K562 (cell line): ENCODE results near the gene BCHE. TPM values are rescaled to one million over a fixed set of nuclear protein-coding genes. Genes with fewer than 3 reads are reported as not detected.
A peak's percentile ranks its signal among the peaks of the same experiment; 100 is the strongest.

ENCODE experiments used
- ATAC-seq: fragments of 200-7000 bp; cut with Tn5 transposase; 3 replicates; pipeline ENCODE4 v1.9.1; 2020; ENCODE audit warnings: moderate library complexity
- BruUV-seq: library from RNA; stranded (reverse); fragments of 400-500 nt; replicated peaks from 2 replicates; lab custom pipeline; 2021; lab: Mats Ljungman, UMichigan
- CTCF ChIA-PET: fragments of 300-600 bp; formaldehyde crosslinking; extraction: SDS; loops from one replicate; lab custom pipeline; 2021; ENCODE audit warnings: low intra/inter-chr PET ratio; lab: Yijun Ruan, JAX
- POLR2A ChIA-PET: fragments of 300-600, 350-650 bp; sonication (Branson Sonifier 250); formaldehyde crosslinking; extraction: SDS; loops from one replicate; lab custom pipeline; 2021; ENCODE audit warnings: antibody characterized with exemption, inconsistent platforms; lab: Yijun Ruan, JAX
- DNase-seq, 4 experiments: peaks; one replicate each; pipeline versions ENCODE4 v3.0.0 to v3.0.0-alpha.2; 2011 to 2018; ENCODE audit warnings: low spot score in 3 of 4, mixed read lengths in 3 of 4; ENCODE audit errors: extremely low read depth in 1 of 4
- FAIRE-seq: peaks from 2 replicates; lab custom pipeline; 2011; peaks lifted over from hg19 to GRCh38; lab: Jason Lieb, UNC
- H2AFZ ChIP-seq: 2 replicates; pipeline ENCODE4 v1.6.0; 2011; ENCODE audit warnings: low read depth, low read length, control low read depth, inconsistent platforms
- H3K27ac ChIP-seq: fragments of 200-600 bp; 3 replicates; pipeline ENCODE4 v1.8.0; 2011; ENCODE audit warnings: low read depth, mild to moderate bottlenecking, control low read depth, inconsistent platforms, low read length, moderate library complexity, mixed read lengths; ENCODE audit errors: extremely low read depth
- H3K27me3 ChIP-seq, 2 experiments: fragments of 300-600 bp in 1 of 2; 2 replicates in 1 of 2; 3 replicates in 1 of 2; pipeline versions ENCODE4 v1.6.0 to v1.8.0; 2011; ENCODE audit warnings: inconsistent platforms in 2 of 2, low read length in 2 of 2, mild to moderate bottlenecking in 1 of 2, mixed read lengths in 1 of 2, moderate library complexity in 1 of 2; ENCODE audit not compliant: control insufficient read depth in 2 of 2, insufficient read depth in 2 of 2
- H3K36me3 ChIP-seq: fragments of 300-600 bp; 3 replicates; pipeline ENCODE4 v1.8.0; 2011; ENCODE audit warnings: mild to moderate bottlenecking, low read length, inconsistent platforms; ENCODE audit not compliant: control insufficient read depth, insufficient read depth
- H3K4me1 ChIP-seq, 2 experiments: fragments of 200-600 bp in 1 of 2; replicated peaks in 1 of 2; 2 replicates in 1 of 2; 3 replicates in 1 of 2; pipeline versions ENCODE4 v1.5.1 to v1.8.0; 2011; ENCODE audit warnings: inconsistent platforms in 2 of 2, low read length in 2 of 2, mild to moderate bottlenecking in 1 of 2, mixed read lengths in 1 of 2, moderate library complexity in 1 of 2; ENCODE audit not compliant: control insufficient read depth in 2 of 2, insufficient read depth in 2 of 2
- H3K4me2 ChIP-seq: 2 replicates; pipeline ENCODE4 v1.6.1; 2011; ENCODE audit warnings: low read length, control low read depth, inconsistent platforms, mixed read lengths; ENCODE audit not compliant: insufficient read depth
- H3K4me3 ChIP-seq: fragments of 200-600 bp; sonication (generic), shearing (Covaris generic); 2 replicates; pipeline ENCODE4 v1.5.1; 2016; ENCODE audit warnings: control low read depth, inconsistent platforms
- H3K79me2 ChIP-seq: fragments of 200-600 bp; 3 replicates; pipeline ENCODE4 v1.8.0; 2011; ENCODE audit warnings: low read length, inconsistent platforms; ENCODE audit not compliant: control insufficient read depth, insufficient read depth
- H3K9ac ChIP-seq, 2 experiments: 2 replicates each; pipeline versions ENCODE4 v1.6.0 to v1.6.1; 2011; ENCODE audit warnings: low read depth in 2 of 2, low read length in 2 of 2, control low read depth in 1 of 2, inconsistent platforms in 1 of 2, mild to moderate bottlenecking in 1 of 2, mixed read lengths in 1 of 2; ENCODE audit not compliant: insufficient read depth in 1 of 2
- H3K9me1 ChIP-seq: one replicate; pipeline ENCODE4 v1.6.0; 2011; ENCODE audit warnings: inconsistent platforms, mild to moderate bottlenecking, low read length, moderate library complexity; ENCODE audit not compliant: control insufficient read depth, insufficient read depth
- H3K9me3 ChIP-seq: replicated peaks from 2 replicates; pipeline ENCODE4 v1.5.1; 2011; ENCODE audit warnings: low read depth, low read length, inconsistent platforms; ENCODE audit not compliant: control insufficient read depth, insufficient read depth
- H4K20me1 ChIP-seq: replicated peaks from 2 replicates; pipeline ENCODE4 v1.6.1; 2011; ENCODE audit warnings: low read length, inconsistent platforms, mixed read lengths; ENCODE audit not compliant: control insufficient read depth, insufficient read depth
- JUN ChIP-seq, 2 experiments: sonication (generic) in 1 of 2; formaldehyde crosslinking in 1 of 2; IDR thresholded peaks; 2 replicates each; pipeline versions ENCODE4 v1.6.1 to v1.8.0; 2012 to 2022; ENCODE audit warnings: borderline replicate concordance in 2 of 2, mild to moderate bottlenecking in 2 of 2, improper control_type of control experiment in 1 of 2, low read depth in 1 of 2, low read length in 1 of 2, missing genetic modification reagents in 1 of 2
- MCM5 ChIP-seq: fragments of 450-650 bp; IDR thresholded peaks from 2 replicates; pipeline ENCODE4 v1.6.1; 2016; ENCODE audit warnings: low read depth
- MTA1 ChIP-seq: fragments of 450-650 bp; IDR thresholded peaks from 2 replicates; pipeline ENCODE4 v1.6.1; 2017; ENCODE audit warnings: borderline replicate concordance
- MTA3 ChIP-seq: fragments of 450-650 bp; formaldehyde crosslinking; IDR thresholded peaks from 2 replicates; pipeline ENCODE4 v1.6.1; 2017; ENCODE audit warnings: mild to moderate bottlenecking, borderline replicate concordance
- SRSF7 ChIP-seq: fragments of 200-400 bp; formaldehyde crosslinking; optimal IDR thresholded peaks from 2 replicates; pipeline ENCODE3; 2017; ENCODE audit warnings: mild to moderate bottlenecking, low read depth, low read length
- ZNF316 ChIP-seq: fragments of 450-650 bp; IDR thresholded peaks from 2 replicates; pipeline ENCODE4 v1.6.1; 2016
- ZNF507 ChIP-seq: conservative IDR thresholded peaks from 2 replicates; pipeline ENCODE4 v1.6.1; 2017; ENCODE audit warnings: missing genetic modification characterization, missing compliant biosample characterization
- ZNF76 ChIP-seq: fragments of 250-450 bp; sonication (Bioruptor Pico); IDR thresholded peaks from 2 replicates; pipeline ENCODE4 v1.4.0; 2020; ENCODE audit warnings: mild to moderate bottlenecking, moderate library complexity, borderline replicate concordance
- WGBS: fragments of 100-300 bp; shearing (Covaris generic); methylation state at CpG from one replicate; pipeline ENCODE4 v1.1.6; 2016; ENCODE audit warnings: low coverage, mixed read lengths; ENCODE audit not compliant: insufficient coverage; ENCODE audit errors: missing lambda C conversion rate; 5-methylcytosine and 5-hydroxymethylcytosine counted together
- in situ Hi-C: fragments of 300-500 bp; cut with MboI; formaldehyde crosslinking; loops from 4 replicates; pipeline ENCODE4 v1.15.0; 2018; ENCODE audit warnings: inconsistent platforms, mixed read lengths
- intact Hi-C: fragments of 100-400 bp; cut with micrococcal nuclease; formaldehyde crosslinking; loops from 2 replicates; pipeline ENCODE4 v1.14.2; 2022
- polyA plus RNA-seq, 8 experiments: library from polyadenylated mRNA; depleted of rRNA in 4 of 8; stranded (reverse) in 5 of 8; unstranded in 3 of 8; fragments of >200 nt; fragmentation: Nextera tagmentation in 2 of 8; fragmentation: Illumina TruSeq in 1 of 8; extraction: Ambion mirVana in 2 of 8; extraction: Trizol in 1 of 8; gene quantifications; 2 replicates each; pipeline versions ENCODE4 v1.2.1 to v1.2.3, GENCODE V29; 2011 to 2014; ENCODE audit warnings: inconsistent platforms in 1 of 8, missing spikeins in 1 of 8
- total RNA-seq, 7 experiments: library from RNA; depleted of rRNA in 6 of 7; stranded (reverse); fragments of >200 nt in 6 of 7; fragmentation: Illumina TruSeq in 2 of 7; extraction: Trizol in 2 of 7; gene quantifications; 2 replicates each; pipeline versions ENCODE4 v1.2.1 to v1.2.3, GENCODE V29; 2011 to 2021; ENCODE audit warnings: low replicate concordance in 1 of 7
- TF ChIP-seq, protein P1 (sequence below): fragments of 200-400 bp; formaldehyde crosslinking; IDR thresholded peaks from 2 replicates; pipeline ENCODE4 v1.6.1; 2017; ENCODE audit warnings: mild to moderate bottlenecking, low read depth, low read length, moderate library complexity

Gene BCHE
- total and polyA plus RNA-seq, 9 of the 15 experiments (the other 6 are each of a cell fraction or from before 2014, with no cell fraction given) = 0.09 to 0.24 (median 0.12) TPM; not detected in 2

DNA sequence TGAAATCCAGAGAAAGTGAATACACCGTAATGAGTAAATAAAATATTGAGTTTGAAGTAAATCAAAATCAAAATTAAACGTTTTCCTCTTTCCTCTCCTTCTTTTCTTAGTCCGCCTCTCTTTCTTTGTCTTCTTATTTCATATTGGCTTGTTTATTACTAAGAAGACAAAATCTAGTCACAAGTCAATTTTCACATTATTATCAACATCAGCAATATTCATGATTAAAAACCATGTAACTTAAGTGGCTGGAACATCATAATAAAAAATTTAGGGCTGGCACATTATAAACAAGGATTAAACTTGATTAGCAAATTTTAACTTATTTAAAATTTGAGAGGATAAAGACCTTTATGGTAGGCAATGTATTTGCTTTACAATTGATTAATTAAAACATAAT, 61.4 kb downstream of the BCHE start:
- Histone ChIP-seq H3K9me1 (no peaks in the 10 kb centered on the region), H3K4me2 (no peak overlapping the region), H3K27ac (no peak overlapping the region), H3K36me3 (no peaks in the 10 kb centered on the region), H3K9ac (no peak overlapping the region), H3K9me3 (no peaks in the 10 kb centered on the region; the same call in 1 of the 2 replicates), H3K4me3 (no peak overlapping the region), H2AFZ (no peak overlapping the region), H3K27me3 (no peaks in the 10 kb centered on the region), H3K79me2 (no peaks in the 10 kb centered on the region), H4K20me1 (no peaks in the 10 kb centered on the region), H3K4me1 (no peaks in the 10 kb centered on the region)
- POLR2A ChIA-PET = no interaction called here
- TF ChIP-seq ZNF507 (no peak), MCM5 (no peak), ZNF76 (CRISPR knock-in tag) (no peak), ZNF316 (peak; percentile 8; the same call in 1 of the 2 replicates), MTA1 (no peak), JUN (IDR thresholded peaks at IDR 0.05; ENCODE audit: borderline replicate concordance, low read depth, low read length) (no peak), JUN (CRISPR knock-in tag; IDR thresholded peaks at IDR 0.05; ENCODE audit: borderline replicate concordance) (no peak), MTA3 (no peak), SRSF7 (no peak)
- TF ChIP-seq, protein P1, sequence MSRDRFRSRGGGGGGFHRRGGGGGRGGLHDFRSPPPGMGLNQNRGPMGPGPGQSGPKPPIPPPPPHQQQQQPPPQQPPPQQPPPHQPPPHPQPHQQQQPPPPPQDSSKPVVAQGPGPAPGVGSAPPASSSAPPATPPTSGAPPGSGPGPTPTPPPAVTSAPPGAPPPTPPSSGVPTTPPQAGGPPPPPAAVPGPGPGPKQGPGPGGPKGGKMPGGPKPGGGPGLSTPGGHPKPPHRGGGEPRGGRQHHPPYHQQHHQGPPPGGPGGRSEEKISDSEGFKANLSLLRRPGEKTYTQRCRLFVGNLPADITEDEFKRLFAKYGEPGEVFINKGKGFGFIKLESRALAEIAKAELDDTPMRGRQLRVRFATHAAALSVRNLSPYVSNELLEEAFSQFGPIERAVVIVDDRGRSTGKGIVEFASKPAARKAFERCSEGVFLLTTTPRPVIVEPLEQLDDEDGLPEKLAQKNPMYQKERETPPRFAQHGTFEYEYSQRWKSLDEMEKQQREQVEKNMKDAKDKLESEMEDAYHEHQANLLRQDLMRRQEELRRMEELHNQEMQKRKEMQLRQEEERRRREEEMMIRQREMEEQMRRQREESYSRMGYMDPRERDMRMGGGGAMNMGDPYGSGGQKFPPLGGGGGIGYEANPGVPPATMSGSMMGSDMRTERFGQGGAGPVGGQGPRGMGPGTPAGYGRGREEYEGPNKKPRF = no peak
- no peak for FAIRE-seq
- DNase-seq = no peak
- WGBS = 6% methylated on average over 3 of the region's 3 CpGs
- CTCF ChIA-PET = no interaction called here
- intact Hi-C loops (no loop called here), in situ Hi-C loops (no loop called here)
- no TSS peak for BruUV-seq
- no peak for ATAC-seq
